H1 (cell line): ENCODE data around the gene DZIP1L. TPM values are rescaled to one million over a fixed set of nuclear protein-coding genes. Genes with fewer than 3 reads are reported as not detected.

ENCODE experiments used
- CHD7 ChIP-seq: fragments of 300-600 bp; sonication (generic); IDR thresholded peaks from 2 replicates; pipeline ENCODE4 v1.7.1; 2012; ENCODE audit warnings: low read length, moderate library complexity, mild to moderate bottlenecking, inconsistent platforms; ENCODE audit not compliant: insufficient replicate concordance
- EGR1 ChIP-seq: IDR thresholded peaks from 2 replicates; pipeline ENCODE4 v1.6.1; 2011; ENCODE audit warnings: low read depth, low read length, borderline replicate concordance
- polyA plus RNA-seq, 7 experiments: library from polyadenylated mRNA; depleted of rRNA in 3 of 7; stranded (reverse) in 5 of 7; unstranded in 2 of 7; fragments of >200 nt in 5 of 7; fragments of 200-250 nt in 2 of 7; gene quantifications; 1 replicate in 5 of 7; 2 replicates in 1 of 7; 4 replicates in 1 of 7; pipeline versions ENCODE4 v1.2.1 to v1.2.3, GENCODE V29; 2011 to 2013; ENCODE audit warnings: missing spikeins in 2 of 7, mixed read lengths in 2 of 7
- total RNA-seq: library from RNA; stranded (reverse); fragmentation: NEBNext Ultra II Directional; extraction: Animal tissue kit (Norgen Biotek cat#: 25700); gene quantifications from 2 replicates; pipeline ENCODE4 v1.2.1, GENCODE V29; 2021
- TF ChIP-seq, protein P1 (sequence below): IDR thresholded peaks from 2 replicates; pipeline ENCODE4 v1.6.1; 2012; ENCODE audit warnings: low read length, inconsistent platforms

DZIP1L gene
- total and polyA plus RNA-seq, 2 of the 8 experiments (the other 6 are each of a cell fraction or from before 2014, with no cell fraction given) = 6.5 to 8.3 TPM

- TF ChIP-seq CHD7 (no peak), EGR1 (no peak)
- TF ChIP-seq, protein P1, sequence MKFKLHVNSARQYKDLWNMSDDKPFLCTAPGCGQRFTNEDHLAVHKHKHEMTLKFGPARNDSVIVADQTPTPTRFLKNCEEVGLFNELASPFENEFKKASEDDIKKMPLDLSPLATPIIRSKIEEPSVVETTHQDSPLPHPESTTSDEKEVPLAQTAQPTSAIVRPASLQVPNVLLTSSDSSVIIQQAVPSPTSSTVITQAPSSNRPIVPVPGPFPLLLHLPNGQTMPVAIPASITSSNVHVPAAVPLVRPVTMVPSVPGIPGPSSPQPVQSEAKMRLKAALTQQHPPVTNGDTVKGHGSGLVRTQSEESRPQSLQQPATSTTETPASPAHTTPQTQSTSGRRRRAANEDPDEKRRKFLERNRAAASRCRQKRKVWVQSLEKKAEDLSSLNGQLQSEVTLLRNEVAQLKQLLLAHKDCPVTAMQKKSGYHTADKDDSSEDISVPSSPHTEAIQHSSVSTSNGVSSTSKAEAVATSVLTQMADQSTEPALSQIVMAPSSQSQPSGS = no peak
Measured at GRCh38 chr3:138068579-138069174, 46.7 kb downstream of the DZIP1L start (continued).
